ENCODE data around the gene VAT1L. TPM values are rescaled to one million over a fixed set of nuclear protein-coding genes. Genes with fewer than 3 reads are reported as not detected.

Gene VAT1L
- total RNA-seq, 1 donor from 2014 or later, result 0.65 TPM

DNA sequence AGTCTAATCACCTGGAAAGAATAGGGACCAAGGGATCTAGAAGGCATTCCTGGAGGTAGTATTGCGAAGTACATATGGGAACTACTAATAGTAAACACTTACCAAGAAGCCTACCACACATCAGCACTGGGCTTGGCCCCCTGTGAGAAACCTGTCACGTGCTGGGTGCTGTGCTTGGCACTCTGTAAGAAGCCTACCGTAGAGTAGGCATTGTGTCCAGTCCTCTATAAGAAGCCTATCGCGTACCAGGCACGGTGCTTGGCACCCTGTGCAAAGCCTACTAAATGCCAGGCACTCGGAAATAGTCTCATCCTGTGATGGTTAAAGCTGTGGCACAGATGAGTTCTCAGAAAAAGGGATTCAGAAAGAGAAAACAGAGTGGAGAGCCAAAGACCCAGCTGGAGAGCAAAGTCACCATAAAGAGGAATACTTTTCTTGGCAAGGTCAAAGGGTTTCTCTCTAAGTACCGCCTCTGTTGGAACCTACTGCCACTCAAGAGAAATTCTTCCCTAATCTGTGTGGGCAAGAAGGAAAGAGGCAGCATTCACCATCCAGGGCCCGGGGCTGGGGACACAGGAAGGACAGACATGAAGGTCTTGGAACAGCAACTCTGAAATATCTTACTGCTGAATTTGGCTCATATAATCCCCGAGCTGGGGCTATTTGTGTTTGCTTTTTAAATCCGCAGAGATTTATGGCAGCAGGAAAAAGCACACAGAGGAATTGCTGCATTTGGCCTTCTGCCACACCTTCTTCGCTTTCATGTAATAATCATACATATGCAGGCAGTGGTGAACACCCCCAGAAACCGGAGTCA is 81.8 kb downstream of the VAT1L start:
- DNase-seq (ENCODE audit: low spot score), result no peak

DNA sequence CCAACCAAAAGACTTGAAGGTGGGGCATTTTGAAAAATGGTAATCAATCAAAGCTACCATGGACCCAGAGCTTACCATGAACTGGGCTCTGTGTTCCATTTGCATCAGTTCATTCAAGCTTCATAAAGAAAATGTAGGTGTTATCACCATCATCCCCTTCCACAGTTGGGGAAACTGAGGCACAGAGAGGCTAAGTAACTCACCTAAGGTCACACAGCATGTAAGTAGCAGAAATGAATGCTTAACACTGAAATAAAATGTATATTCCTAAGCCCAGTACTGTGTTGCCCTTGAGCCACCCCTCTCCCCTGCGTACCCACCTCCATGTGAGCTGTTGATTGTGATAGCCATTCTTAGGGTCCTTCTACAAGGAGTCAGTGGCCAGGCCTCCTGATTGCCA is 83.6 kb downstream of the VAT1L start:
- no peak for DNase-seq (ENCODE audit: low spot score)

GRCh38 chr16:77873066-77873465 is 84.7 kb downstream of the VAT1L start:
- DNase-seq (ENCODE audit: low spot score), result no peak

DNA sequence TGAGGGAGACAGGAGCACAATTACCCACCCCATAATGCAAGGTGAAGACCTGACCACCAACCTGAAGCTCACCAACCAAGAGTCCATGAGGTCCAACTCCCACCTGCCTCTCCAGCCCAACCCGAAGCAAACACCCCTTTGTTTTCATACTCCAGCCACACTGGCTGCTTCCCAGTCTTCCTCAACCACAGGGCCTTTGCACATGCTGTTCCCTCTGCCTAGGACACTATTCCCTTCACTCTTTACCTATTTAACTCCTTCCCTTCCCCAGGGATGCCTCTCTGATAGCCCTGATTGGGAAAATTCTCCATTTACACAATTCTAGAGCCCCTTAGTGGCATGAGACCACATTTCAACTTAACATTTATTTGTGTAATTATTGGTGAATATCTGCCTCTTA is 86.0 kb downstream of the VAT1L start:
- DNase-seq (ENCODE audit: low spot score), result no peak

- no peak for DNase-seq (ENCODE audit: low spot score)
Observed at GRCh38 chr16:77876776-77877175, 88.4 kb downstream of the VAT1L start.

DNA sequence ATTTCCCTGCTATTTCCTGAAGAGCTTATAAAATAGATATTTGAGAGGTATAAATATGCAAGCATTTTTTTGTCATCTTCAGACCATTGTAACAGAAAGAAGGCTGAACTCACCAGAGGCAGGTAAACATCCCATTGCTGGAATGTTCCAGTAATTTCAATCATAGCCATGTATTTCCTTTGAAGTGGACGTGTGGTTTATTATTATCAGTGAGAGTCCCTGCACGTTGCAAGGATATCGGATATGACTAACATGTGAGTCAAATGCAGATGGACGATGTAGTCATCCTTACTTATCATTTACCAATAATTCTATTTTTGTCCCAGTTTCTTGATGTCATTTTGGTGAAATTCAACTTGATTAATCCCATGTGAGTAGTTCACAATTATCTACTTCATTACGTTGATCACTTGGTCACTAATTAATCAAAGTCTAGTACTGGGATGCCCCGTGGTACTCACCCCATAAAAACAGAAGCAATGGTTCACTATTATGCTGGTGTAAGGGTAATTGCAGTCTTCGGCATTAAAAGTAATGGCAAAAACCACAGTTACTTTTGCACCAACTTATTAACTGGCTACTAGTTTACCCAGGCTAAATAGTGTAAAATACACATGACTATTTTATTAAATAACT is 89.5 kb downstream of the VAT1L start:
- DNase-seq (ENCODE audit: low spot score), result no peak

DNA sequence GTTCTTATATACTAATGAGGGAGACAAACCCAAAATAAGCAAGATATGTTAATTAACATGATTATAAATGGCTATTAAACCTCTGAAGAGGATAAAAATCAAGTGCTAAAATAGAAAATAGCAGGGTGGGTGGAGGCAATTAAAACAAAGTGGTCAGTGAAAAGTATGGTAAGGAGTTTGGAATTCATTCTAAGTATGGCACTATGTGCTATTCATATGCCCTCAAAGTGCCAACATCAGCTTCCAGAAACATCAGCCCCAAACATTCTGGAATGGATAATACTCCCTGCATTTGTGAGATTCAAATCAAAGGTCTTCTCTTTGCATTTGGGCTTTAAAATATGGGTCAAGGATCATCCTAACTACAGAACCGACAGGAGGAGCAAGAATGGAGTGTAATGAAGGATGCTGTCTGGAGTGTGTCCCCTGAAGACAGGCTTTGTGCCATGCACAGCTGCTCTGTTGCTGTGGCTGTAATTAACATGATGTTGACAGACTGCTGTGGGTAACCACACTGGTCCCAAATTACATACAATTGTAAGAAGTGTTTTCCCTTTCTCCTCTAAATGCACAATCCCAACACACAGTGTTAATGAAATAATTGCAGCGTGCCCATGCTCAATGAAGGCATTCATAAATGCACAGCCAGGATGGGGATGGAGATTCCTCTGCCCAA is 93.1 kb downstream of the VAT1L start:
- DNase-seq (ENCODE audit: low spot score), result no peak

- no peak for DNase-seq (ENCODE audit: low spot score)
Observed at GRCh38 chr16:77882358-77882757, 94.0 kb downstream of the VAT1L start.

GRCh38 chr16:77885571-77886295 is 97.4 kb downstream of the VAT1L start:
- DNase-seq (ENCODE audit: low spot score), result no peak

- DNase-seq (ENCODE audit: low spot score), result no peak
Observed at GRCh38 chr16:77888871-77889270, 100.5 kb downstream of the VAT1L start.

GRCh38 chr16:77890075-77890474 is 101.7 kb downstream of the VAT1L start:
- no peak for DNase-seq (ENCODE audit: low spot score)

DNA sequence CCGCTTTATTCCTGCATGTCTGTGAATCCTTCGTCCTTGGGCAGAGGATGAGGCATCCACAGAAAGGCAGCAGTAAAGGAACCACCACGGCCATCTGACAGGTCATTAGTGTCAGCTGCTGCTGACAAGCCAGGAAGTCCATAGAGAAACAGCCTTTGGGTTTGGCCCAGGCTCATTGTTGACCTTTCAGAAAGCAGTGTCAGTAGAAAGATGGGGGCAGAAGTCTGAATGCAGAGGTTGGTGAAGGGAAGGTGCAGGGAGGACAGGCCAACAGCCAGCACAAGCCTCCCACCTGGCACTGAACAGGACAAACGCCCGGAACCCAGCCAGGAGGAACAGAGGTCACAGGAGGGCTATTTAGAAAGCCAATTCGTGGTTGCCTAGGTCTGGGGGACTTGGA is 105.8 kb downstream of the VAT1L start:
- no peak for DNase-seq (ENCODE audit: low spot score)

GRCh38 chr16:77895962-77896361 is 107.6 kb downstream of the VAT1L start:
- no peak for DNase-seq (ENCODE audit: low spot score)

DNA sequence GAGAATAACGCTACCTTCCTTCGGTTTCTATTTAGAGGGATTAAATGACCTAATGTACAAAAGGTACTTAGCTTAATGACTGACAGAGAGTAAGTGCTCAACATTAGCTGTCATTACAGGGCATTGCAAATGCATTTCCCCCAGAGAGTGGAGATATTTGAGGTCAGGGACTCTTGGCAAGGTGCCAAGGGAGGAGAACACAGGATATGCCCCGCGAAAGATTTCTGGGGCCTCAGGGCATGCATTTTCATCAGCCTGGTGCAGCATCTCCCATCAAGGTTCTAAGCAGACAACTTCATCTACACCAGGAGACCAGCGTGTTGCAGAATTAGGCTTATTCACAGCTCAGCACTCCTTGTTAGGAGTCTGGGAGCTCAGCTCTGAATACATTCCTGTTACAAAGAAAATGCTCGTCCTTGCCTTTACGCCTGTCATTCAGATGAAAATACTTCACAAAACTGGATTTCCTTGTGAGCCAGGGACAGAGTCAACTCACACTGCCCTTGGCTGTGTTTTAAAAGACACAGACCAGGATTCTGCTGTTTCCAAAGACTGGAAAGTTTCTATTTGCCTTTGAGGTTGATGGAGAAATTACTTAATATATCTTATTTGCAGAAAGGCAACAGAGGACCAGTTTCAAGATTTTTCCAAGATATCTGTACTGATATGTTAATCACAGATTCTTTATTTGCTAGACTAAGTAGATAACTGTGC is 108.2 kb downstream of the VAT1L start:
- no peak for DNase-seq (ENCODE audit: low spot score)

GRCh38 chr16:77897129-77897437 is 108.7 kb downstream of the VAT1L start:
- DNase-seq (ENCODE audit: low spot score), result no peak

GRCh38 chr16:77897831-77898605 is 109.7 kb downstream of the VAT1L start:
- no peak for DNase-seq (ENCODE audit: low spot score)

GRCh38 chr16:77898671-77899211 is 110.4 kb downstream of the VAT1L start:
- DNase-seq (ENCODE audit: low spot score), result no peak

GRCh38 chr16:77899416-77899815 is 111.1 kb downstream of the VAT1L start:
- no peak for DNase-seq (ENCODE audit: low spot score)

DNA sequence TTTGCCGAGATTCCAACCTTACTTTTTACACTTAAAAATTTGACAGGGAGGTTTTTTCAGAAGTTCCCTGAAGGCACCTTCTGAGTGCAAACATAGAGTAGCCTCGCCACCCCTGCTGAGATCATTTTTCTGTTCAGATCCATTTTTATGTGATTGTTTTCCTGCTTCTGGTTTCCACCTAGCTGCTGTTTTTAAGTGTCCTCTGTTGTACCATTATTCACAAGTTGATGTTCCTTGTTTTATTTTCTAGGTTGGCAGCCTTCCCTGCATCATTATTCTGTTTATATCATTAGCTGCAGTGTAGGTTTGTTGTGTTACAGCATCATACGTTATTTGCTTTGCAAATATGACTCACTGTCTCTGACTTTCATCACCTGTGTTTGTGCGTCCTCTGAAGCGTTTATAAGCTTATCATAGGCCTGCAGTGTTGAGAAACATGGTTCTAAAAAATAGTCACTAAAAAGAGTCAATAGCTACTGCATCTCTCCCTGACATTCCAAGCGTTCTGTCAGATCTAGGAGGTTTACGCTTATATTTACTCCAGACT is 117.1 kb downstream of the VAT1L start:
- DNase-seq (ENCODE audit: low spot score), result no peak

GRCh38 chr16:77910021-77910420 is 121.7 kb downstream of the VAT1L start:
- DNase-seq (ENCODE audit: low spot score), result no peak
